Smooth muscle cell (in vitro differentiated cells): ENCODE results near the gene FALEC. TPM values are rescaled to one million over a fixed set of nuclear protein-coding genes. Genes with fewer than 3 reads are reported as not detected.

Source experiments
- DNase-seq: peaks from one replicate; lab custom pipeline; 2025; ENCODE audit not compliant: unreplicated experiment; lab: John Stamatoyannopoulos, UW
- H2AFZ ChIP-seq: fragments of 200-600 bp; sonication (generic); 2 replicates; pipeline ENCODE4 v1.6.0; 2016; ENCODE audit warnings: antibody characterized with exemption, low read depth, mild to moderate bottlenecking
- H3F3A ChIP-seq: fragments of 200-600 bp; sonication (generic); 2 replicates; pipeline ENCODE4 v1.6.0; 2017; ENCODE audit warnings: antibody characterized with exemption, low read depth
- H3K27ac ChIP-seq: fragments of 200-600 bp; sonication (generic); 2 replicates; pipeline ENCODE4 v1.5.1; 2016; ENCODE audit warnings: low read depth, mild to moderate bottlenecking
- H3K27me3 ChIP-seq: fragments of 200-600 bp; sonication (generic); 2 replicates; pipeline ENCODE4 v1.6.1; 2016; ENCODE audit warnings: low read depth, mild to moderate bottlenecking
- H3K36me3 ChIP-seq: fragments of 200-600 bp; sonication (generic); 2 replicates; pipeline ENCODE4 v1.5.1; 2016; ENCODE audit warnings: low read depth
- H3K4me1 ChIP-seq: fragments of 200-600 bp; sonication (generic); 2 replicates; pipeline ENCODE4 v1.5.1; 2016; ENCODE audit warnings: low read depth
- H3K4me2 ChIP-seq: fragments of 200-600 bp; sonication (generic); 2 replicates; pipeline ENCODE4 v1.6.0; 2016; ENCODE audit warnings: mild to moderate bottlenecking
- H3K4me3 ChIP-seq: fragments of 200-600 bp; sonication (generic); 2 replicates; pipeline ENCODE4 v1.5.1; 2016; ENCODE audit warnings: mild to moderate bottlenecking
- H3K79me2 ChIP-seq: fragments of 200-600 bp; sonication (generic); 2 replicates; pipeline ENCODE4 v1.6.0; 2016; ENCODE audit warnings: low read depth, mild to moderate bottlenecking
- H3K9ac ChIP-seq: fragments of 200-600 bp; sonication (generic); 2 replicates; pipeline ENCODE4 v1.6.0; 2016; ENCODE audit warnings: low read depth
- H3K9me3 ChIP-seq: fragments of 200-600 bp; sonication (generic); replicated peaks from 2 replicates; pipeline ENCODE4 v1.5.1; 2016; ENCODE audit warnings: low read depth
- H4K20me1 ChIP-seq: fragments of 200-600 bp; sonication (generic); 2 replicates; pipeline ENCODE4 v1.6.0; 2016; ENCODE audit warnings: low read depth
- WGBS: methylation state at CpG from one replicate; pipeline ENCODE4 v1.1.7; 2016; ENCODE audit warnings: low lambda C conversion rate; 5-methylcytosine and 5-hydroxymethylcytosine counted together
- polyA plus RNA-seq: library from polyadenylated mRNA; unstranded; fragments of >200 nt; fragmentation: Nextera tagmentation; extraction: Ambion mirVana; gene quantifications from 2 replicates; pipeline ENCODE4 v1.2.1, GENCODE V29; 2016
- total RNA-seq: library from RNA; depleted of rRNA; stranded (reverse); fragments of >200 nt; gene quantifications from 2 replicates; pipeline ENCODE4 v1.2.3, GENCODE V29; 2014
- TF ChIP-seq, protein P1 (sequence below): fragments of 200-600 bp; sonication (generic); IDR thresholded peaks from 2 replicates; pipeline ENCODE4 v1.5.1; 2017; ENCODE audit warnings: borderline replicate concordance, mild to moderate bottlenecking, antibody characterized with exemption; ENCODE audit not compliant: insufficient read depth, poor library complexity, severe bottlenecking

FALEC gene
- total and polyA plus RNA-seq, 2 experiments from 2014 or later: 0.62 TPM; not detected in 1

DNA sequence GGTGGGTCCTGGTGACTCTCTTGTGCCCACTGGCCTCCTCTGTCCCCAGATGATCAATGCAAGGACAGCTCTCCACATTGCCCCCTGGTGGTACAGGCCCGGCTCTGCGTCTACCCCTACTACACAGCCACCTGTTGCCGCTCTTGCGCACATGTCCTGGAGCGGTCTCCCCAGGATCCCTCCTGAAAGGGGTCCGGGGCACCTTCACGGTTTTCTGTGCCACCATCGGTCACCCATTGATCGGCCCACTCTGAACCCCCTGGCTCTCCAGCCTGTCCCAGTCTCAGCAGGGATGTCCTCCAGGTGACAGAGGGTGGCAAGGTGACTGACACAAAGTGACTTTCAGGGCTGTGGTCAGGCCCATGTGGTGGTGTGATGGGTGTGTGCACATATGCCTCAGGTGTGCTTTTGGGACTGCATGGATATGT, 44.5 kb downstream of the FALEC start:
- TF ChIP-seq, protein P1, sequence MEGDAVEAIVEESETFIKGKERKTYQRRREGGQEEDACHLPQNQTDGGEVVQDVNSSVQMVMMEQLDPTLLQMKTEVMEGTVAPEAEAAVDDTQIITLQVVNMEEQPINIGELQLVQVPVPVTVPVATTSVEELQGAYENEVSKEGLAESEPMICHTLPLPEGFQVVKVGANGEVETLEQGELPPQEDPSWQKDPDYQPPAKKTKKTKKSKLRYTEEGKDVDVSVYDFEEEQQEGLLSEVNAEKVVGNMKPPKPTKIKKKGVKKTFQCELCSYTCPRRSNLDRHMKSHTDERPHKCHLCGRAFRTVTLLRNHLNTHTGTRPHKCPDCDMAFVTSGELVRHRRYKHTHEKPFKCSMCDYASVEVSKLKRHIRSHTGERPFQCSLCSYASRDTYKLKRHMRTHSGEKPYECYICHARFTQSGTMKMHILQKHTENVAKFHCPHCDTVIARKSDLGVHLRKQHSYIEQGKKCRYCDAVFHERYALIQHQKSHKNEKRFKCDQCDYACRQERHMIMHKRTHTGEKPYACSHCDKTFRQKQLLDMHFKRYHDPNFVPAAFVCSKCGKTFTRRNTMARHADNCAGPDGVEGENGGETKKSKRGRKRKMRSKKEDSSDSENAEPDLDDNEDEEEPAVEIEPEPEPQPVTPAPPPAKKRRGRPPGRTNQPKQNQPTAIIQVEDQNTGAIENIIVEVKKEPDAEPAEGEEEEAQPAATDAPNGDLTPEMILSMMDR: peak; percentile 84
- no peak overlapping the region for H3K9ac ChIP-seq
- peak overlapping the region; percentile 84 for H3K4me2 ChIP-seq
- peaks cover 24% of the 10 kb centered on the region for H3K79me2 ChIP-seq
- H4K20me1 ChIP-seq: peaks cover 16% of the 10 kb centered on the region
- no peaks in the 10 kb centered on the region for H3K9me3 ChIP-seq
- no peaks in the 10 kb centered on the region for H3K27me3 ChIP-seq
- no peak overlapping the region for H2AFZ ChIP-seq
- WGBS: 47% methylated on average over 9 of the region's 9 CpGs
- no peak for DNase-seq
- H3K4me1 ChIP-seq: peaks cover 27% of the 10 kb centered on the region
- no peak overlapping the region for H3K27ac ChIP-seq
- H3F3A ChIP-seq: peaks cover 22% of the 10 kb centered on the region
- H3K36me3 ChIP-seq: no peaks in the 10 kb centered on the region
- H3K4me3 ChIP-seq: no peak overlapping the region

DNA sequence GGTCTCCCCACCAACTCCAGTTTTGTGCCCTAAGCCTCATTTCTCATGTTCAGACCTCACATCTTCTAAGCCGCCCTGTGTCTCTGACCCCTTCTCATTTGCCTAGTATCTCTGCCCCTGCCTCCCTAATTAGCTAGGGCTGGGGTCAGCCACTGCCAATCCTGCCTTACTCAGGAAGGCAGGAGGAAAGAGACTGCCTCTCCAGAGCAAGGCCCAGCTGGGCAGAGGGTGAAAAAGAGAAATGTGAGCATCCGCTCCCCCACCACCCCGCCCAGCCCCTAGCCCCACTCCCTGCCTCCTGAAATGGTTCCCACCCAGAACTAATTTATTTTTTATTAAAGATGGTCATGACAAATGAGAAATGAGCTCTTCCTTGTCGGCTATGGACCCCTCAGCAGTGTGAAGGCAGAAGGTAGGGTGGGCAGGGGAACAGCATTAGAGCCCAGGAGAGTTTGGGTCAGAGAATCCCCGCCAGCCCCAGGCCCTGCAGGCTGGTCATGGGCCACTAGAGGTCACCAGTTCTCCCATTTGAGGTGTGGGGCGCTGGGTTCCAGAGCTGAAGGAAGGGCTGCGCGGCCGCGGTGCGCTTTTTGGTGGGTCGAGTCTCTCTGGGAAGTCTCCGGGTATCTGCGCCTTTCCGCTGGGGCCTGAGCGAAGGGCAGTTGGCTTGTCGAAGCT, 45.2 kb downstream of the FALEC start:
- peak; percentile 84 for DNase-seq
- H3K4me3 ChIP-seq: peak overlapping the region; percentile 60

DNA sequence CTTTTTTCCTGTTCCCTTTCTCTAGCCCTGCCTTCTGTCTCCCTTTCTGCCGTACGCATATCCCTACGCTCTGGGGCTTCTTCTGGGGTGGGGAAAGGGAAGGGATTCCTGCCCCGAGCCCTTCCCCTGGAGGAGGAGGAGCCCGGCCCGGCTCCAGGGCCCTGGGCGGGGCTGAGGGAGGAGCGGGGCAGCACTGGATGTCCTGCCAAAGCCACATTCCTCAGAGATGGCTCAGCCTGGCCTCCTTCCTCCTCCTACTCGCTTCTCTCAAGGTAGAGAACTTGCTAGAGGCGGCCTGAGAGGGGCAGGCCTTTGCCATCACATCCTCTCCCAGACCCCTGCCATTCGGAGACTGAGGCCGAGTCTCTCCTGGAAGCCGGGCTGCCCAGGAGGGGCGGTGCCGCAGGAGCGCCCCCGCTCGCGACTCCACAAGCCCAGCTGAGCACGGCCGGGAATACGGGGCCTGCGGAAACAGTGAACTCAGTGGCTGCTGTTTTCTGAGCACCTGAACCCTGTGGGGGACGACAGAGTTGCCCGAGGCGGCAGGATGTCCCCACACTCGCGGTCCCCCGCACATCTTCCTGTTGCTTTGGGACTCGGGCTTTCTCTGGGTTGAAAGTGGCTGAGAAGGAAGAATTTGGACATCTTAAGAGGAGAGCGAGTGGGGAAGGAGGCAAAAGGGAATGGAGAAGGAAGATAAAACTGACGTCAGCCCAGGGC, 45.9 kb downstream of the FALEC start:
- Histone ChIP-seq H3K4me3 (peak overlapping the region; percentile 60), H4K20me1 (peaks cover 16% of the 10 kb centered on the region), H2AFZ (no peak overlapping the region), H3K4me1 (peaks cover 31% of the 10 kb centered on the region), H3K9me3 (no peaks in the 10 kb centered on the region), H3K36me3 (no peaks in the 10 kb centered on the region), H3K9ac (peak overlapping the region; percentile 94), H3K4me2 (peak overlapping the region; percentile 84), H3K79me2 (peaks cover 38% of the 10 kb centered on the region), H3K27me3 (no peaks in the 10 kb centered on the region), H3K27ac (peak overlapping the region; percentile 96), H3F3A (peaks cover 29% of the 10 kb centered on the region)
- WGBS: under 1% methylated on average over 30 of the region's 32 CpGs
- TF ChIP-seq, protein P1: no peak
- peak; percentile 84 for DNase-seq

More for the DNA sequence above, 45.2 kb downstream of the FALEC start:
- peaks cover 28% of the 10 kb centered on the region for H3F3A ChIP-seq
- 17% methylated on average over 17 of the region's 17 CpGs for WGBS
- no peaks in the 10 kb centered on the region for H3K27me3 ChIP-seq
- peak overlapping the region; percentile 96 for H3K27ac ChIP-seq
- peaks cover 16% of the 10 kb centered on the region for H4K20me1 ChIP-seq
- H3K36me3 ChIP-seq: no peaks in the 10 kb centered on the region
- peak overlapping the region; percentile 72 for H3K9ac ChIP-seq
- peak overlapping the region; percentile 84 for H3K4me2 ChIP-seq
- no peaks in the 10 kb centered on the region for H3K9me3 ChIP-seq
- no peak overlapping the region for H2AFZ ChIP-seq
- TF ChIP-seq, protein P1: peak; percentile 67
- peaks cover 31% of the 10 kb centered on the region for H3K79me2 ChIP-seq
- H3K4me1 ChIP-seq: peaks cover 27% of the 10 kb centered on the region
